ENCODE results near the gene MPZL2. TPM values are rescaled to one million over a fixed set of nuclear protein-coding genes. Genes with fewer than 3 reads are reported as not detected.

Gene MPZL2
- total RNA-seq, 2 experiments from 2014 or later: 18.8 to 20.1 TPM

DNA sequence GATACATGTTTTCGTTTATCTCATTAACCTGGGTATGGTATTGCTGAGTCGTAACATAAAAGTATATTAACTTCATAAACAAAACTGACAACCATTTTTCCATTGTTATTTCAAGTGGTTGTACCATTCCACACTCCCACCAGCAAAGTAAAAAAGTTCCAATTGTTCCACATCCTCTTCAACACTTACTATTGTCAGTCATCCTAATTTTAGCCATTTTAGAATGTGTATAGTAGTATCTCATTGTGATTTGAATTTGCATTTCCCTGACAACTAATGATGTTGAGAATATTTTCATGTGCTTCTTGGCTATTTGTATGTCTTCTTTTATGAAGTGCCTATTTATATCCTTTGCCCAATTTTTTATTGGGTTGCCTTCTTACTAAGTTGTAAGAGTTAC is 30.0 kb upstream of the MPZL2 start:
- Mint-ChIP-seq H3K27me3 (no peaks in the 10 kb centered on the region), H3K4me1 (peaks cover 25% of the 10 kb centered on the region), H3K36me3 (peaks cover 2% of the 10 kb centered on the region), H3K4me3 (no peak overlapping the region), H3K27ac (no peak overlapping the region), H3K9me3 (peaks cover 2% of the 10 kb centered on the region)
- no peak for DNase-seq

- peaks cover 2% of the 10 kb centered on the region for H3K36me3 Mint-ChIP-seq
These were observed 27.5 kb upstream of the MPZL2 start for GRCh38 chr11:118291477-118292135.

GRCh38 chr11:118290923-118291322 is 26.8 kb upstream of the MPZL2 start:
- H3K27ac Mint-ChIP-seq: peak overlapping the region; percentile 18
- no peaks in the 10 kb centered on the region for H3K27me3 Mint-ChIP-seq
- peaks cover 2% of the 10 kb centered on the region for H3K36me3 Mint-ChIP-seq
- DNase-seq: no peak
- peaks cover 29% of the 10 kb centered on the region for H3K4me1 Mint-ChIP-seq
- no peak overlapping the region for H3K4me3 Mint-ChIP-seq
- H3K9me3 Mint-ChIP-seq: peaks cover 2% of the 10 kb centered on the region

More at GRCh38 chr11:118291477-118292135, 27.5 kb upstream of the MPZL2 start:
- H3K4me1 Mint-ChIP-seq: peaks cover 31% of the 10 kb centered on the region
- DNase-seq: no peak
- no peak overlapping the region for H3K4me3 Mint-ChIP-seq
- H3K27me3 Mint-ChIP-seq: no peaks in the 10 kb centered on the region
- H3K27ac Mint-ChIP-seq: no peak overlapping the region
- peaks cover 2% of the 10 kb centered on the region for H3K9me3 Mint-ChIP-seq

DNA sequence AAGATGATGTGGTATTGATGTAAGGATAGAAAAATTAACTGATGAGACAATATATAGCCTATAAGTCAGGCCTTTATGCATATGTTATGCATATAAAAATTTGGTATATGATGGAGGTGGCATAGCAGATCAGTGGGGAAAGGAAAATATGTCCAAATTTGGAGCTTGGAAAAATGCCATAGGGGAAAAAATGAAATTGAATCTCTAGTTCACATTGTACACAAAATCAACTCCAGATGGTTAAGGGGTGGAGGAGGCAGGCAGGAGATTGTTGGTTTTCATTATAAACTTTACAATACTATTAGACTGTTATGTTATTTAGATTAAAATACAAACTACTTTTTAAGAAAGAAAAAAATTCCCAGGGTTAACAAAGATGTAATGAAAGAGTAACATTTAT is 25.3 kb upstream of the MPZL2 start:
- H3K9me3 Mint-ChIP-seq: peaks cover 2% of the 10 kb centered on the region
- no peak overlapping the region for H3K4me3 Mint-ChIP-seq
- H3K27ac Mint-ChIP-seq: no peak overlapping the region
- DNase-seq: no peak
- no peaks in the 10 kb centered on the region for H3K27me3 Mint-ChIP-seq
- H3K4me1 Mint-ChIP-seq: peaks cover 25% of the 10 kb centered on the region
- peaks cover 2% of the 10 kb centered on the region for H3K36me3 Mint-ChIP-seq

GRCh38 chr11:118287006-118287405 is 22.9 kb upstream of the MPZL2 start:
- peaks cover 2% of the 10 kb centered on the region for H3K36me3 Mint-ChIP-seq
- no peak for DNase-seq
- peaks cover 2% of the 10 kb centered on the region for H3K9me3 Mint-ChIP-seq
- H3K4me1 Mint-ChIP-seq: peaks cover 47% of the 10 kb centered on the region
- H3K27me3 Mint-ChIP-seq: no peaks in the 10 kb centered on the region
- H3K27ac Mint-ChIP-seq: no peak overlapping the region
- no peak overlapping the region for H3K4me3 Mint-ChIP-seq

DNA sequence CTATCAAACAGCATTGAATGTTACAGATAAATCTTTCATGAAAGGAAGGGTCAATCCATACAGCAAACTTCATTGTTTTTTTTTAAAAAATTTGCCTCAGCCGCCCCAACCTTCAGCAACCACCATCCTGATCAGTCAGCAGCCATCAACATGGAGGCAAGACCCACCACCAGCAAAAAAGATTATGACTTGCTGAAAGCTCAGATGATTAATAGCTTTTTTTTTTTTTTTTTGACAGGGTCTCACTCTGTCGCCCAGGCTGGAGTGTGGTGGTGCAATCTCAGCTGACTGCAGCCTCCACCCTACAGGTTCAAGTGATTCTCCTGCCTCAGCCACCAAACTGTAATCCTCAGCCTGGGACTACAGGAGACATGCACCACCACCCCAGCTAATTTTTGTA is 22.4 kb upstream of the MPZL2 start:
- DNase-seq: no peak
- Mint-ChIP-seq H3K27me3 (no peaks in the 10 kb centered on the region), H3K4me1 (peaks cover 52% of the 10 kb centered on the region), H3K27ac (no peak overlapping the region), H3K4me3 (no peak overlapping the region), H3K9me3 (peaks cover 2% of the 10 kb centered on the region), H3K36me3 (peaks cover 2% of the 10 kb centered on the region)

DNA sequence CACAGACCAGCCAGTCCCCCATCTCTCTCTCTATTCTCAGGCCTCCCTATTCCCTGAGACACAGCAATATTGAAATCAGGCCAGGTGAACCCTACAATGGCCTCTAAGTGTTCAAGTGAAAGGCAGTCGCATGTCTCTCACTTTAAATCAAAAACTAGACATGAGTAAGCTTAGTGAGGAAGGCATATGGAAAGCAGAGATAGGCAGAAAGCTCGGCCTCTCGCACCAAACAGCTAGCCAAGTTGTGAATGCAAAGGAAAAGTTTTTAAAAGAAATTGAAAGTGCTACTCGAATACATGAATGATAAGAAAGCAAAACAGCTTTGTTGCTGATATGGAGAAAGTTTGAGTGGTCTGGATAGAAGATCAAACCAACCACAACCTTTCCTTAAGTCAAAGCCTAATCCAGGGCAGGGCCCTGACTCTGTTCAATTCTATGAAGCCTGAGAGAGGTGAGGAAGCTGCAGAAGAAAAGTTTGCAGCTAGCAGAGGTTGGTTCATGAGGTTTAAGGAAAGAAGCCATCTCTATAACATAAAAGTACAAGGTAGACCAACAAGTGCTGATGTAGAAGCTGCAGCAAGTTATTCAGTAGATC is 19.8 kb upstream of the MPZL2 start:
- H3K36me3 Mint-ChIP-seq: no peaks in the 10 kb centered on the region
- H3K27ac Mint-ChIP-seq: peak overlapping the region; percentile 86
- peak; percentile 30 for DNase-seq
- peak overlapping the region; percentile 33 for H3K4me3 Mint-ChIP-seq
- H3K4me1 Mint-ChIP-seq: peaks cover 53% of the 10 kb centered on the region
- no peaks in the 10 kb centered on the region for H3K9me3 Mint-ChIP-seq
- H3K27me3 Mint-ChIP-seq: no peaks in the 10 kb centered on the region

GRCh38 chr11:118283037-118283636 is 19.0 kb upstream of the MPZL2 start:
- Mint-ChIP-seq H3K9me3 (no peaks in the 10 kb centered on the region), H3K4me1 (peaks cover 53% of the 10 kb centered on the region), H3K27me3 (no peaks in the 10 kb centered on the region), H3K36me3 (no peaks in the 10 kb centered on the region), H3K27ac (peak overlapping the region; percentile 86), H3K4me3 (no peak overlapping the region)
- no peak for DNase-seq

- H3K27me3 Mint-ChIP-seq: no peaks in the 10 kb centered on the region
- H3K4me1 Mint-ChIP-seq: peaks cover 53% of the 10 kb centered on the region
- H3K27ac Mint-ChIP-seq: peak overlapping the region; percentile 86
- no peak for DNase-seq
- H3K9me3 Mint-ChIP-seq: no peaks in the 10 kb centered on the region
- no peaks in the 10 kb centered on the region for H3K36me3 Mint-ChIP-seq
- H3K4me3 Mint-ChIP-seq: no peak overlapping the region
These were observed 18.5 kb upstream of the MPZL2 start for GRCh38 chr11:118282606-118283005.

GRCh38 chr11:118281284-118281683 is 17.2 kb upstream of the MPZL2 start:
- Mint-ChIP-seq H3K36me3 (no peaks in the 10 kb centered on the region), H3K4me3 (no peak overlapping the region), H3K27ac (peak overlapping the region; percentile 57), H3K27me3 (no peaks in the 10 kb centered on the region), H3K9me3 (no peaks in the 10 kb centered on the region), H3K4me1 (peaks cover 59% of the 10 kb centered on the region)
- DNase-seq: peak; percentile 33

GRCh38 chr11:118277312-118277711 is 13.2 kb upstream of the MPZL2 start:
- no peaks in the 10 kb centered on the region for H3K9me3 Mint-ChIP-seq
- H3K36me3 Mint-ChIP-seq: no peaks in the 10 kb centered on the region
- H3K4me1 Mint-ChIP-seq: peaks cover 49% of the 10 kb centered on the region
- H3K27me3 Mint-ChIP-seq: no peaks in the 10 kb centered on the region
- DNase-seq: peak; percentile 18
- H3K27ac Mint-ChIP-seq: peak overlapping the region; percentile 21
- H3K4me3 Mint-ChIP-seq: no peak overlapping the region

DNA sequence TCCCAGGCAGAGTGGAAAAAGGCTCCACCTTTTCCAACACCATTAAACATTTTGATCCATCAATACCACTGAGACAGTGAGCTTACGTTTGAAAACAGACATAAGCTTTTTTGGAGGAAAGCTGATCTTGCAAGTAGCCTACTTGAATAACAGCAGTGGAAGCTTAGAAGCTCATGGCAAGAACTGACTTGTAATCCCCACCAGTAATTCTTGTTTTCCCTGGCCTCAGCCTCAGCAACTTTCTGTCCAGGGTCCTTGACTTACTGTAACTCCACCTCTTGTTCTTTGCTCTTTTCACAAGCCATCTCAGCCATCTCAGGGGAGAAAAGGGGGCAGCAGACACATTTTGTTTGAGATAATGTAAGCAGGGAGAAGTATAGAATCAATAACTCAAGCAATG is 12.3 kb upstream of the MPZL2 start:
- no peaks in the 10 kb centered on the region for H3K36me3 Mint-ChIP-seq
- no peaks in the 10 kb centered on the region for H3K9me3 Mint-ChIP-seq
- H3K4me3 Mint-ChIP-seq: no peak overlapping the region
- H3K27me3 Mint-ChIP-seq: no peaks in the 10 kb centered on the region
- no peak for DNase-seq
- H3K27ac Mint-ChIP-seq: peak overlapping the region; percentile 35
- H3K4me1 Mint-ChIP-seq: peaks cover 40% of the 10 kb centered on the region

DNA sequence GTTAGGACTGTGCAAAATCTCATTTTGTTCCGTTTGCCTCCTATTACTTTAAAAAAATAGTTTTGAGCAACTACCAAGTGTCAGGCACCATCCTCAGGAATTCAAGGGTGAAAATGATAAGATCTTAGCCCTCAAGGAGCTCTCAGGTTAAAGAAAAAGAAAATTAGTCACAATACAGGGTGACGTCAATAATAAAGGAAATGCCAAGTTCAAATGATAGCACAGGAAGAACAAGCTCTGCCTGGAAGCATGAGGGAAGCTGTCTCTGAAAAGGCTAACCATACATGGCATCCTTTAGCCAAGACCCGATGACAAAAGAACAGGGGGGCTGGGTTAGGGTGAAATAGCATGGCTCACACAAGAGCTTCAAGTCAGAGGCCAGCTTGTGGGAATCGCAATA is 11.1 kb upstream of the MPZL2 start:
- no peak for DNase-seq
- H3K27ac Mint-ChIP-seq: peak overlapping the region; percentile 54
- H3K4me3 Mint-ChIP-seq: peak overlapping the region; percentile 9
- no peaks in the 10 kb centered on the region for H3K36me3 Mint-ChIP-seq
- H3K9me3 Mint-ChIP-seq: no peaks in the 10 kb centered on the region
- H3K27me3 Mint-ChIP-seq: no peaks in the 10 kb centered on the region
- H3K4me1 Mint-ChIP-seq: peaks cover 32% of the 10 kb centered on the region

DNA sequence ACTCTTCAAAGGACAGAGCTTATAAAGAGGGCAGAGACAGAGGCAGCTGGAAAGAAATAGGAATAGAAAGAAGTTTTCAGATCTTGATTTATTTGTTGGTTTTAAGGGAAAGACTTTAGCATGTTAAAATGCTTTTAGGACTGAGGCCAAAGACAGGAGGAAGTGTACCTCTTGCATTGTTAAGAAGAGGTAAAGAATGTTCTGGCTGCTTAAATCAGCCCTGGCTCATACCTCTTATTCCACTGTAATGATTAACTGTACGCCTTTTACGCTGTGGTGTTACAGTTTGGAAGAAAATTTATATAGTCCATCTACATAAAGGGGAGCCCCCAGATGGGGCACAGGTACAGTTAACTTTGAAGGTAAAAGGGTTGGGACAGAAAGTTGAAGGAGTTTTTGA is 10.1 kb upstream of the MPZL2 start:
- H3K36me3 Mint-ChIP-seq: no peaks in the 10 kb centered on the region
- H3K27ac Mint-ChIP-seq: no peak overlapping the region
- H3K4me1 Mint-ChIP-seq: peaks cover 29% of the 10 kb centered on the region
- H3K4me3 Mint-ChIP-seq: no peak overlapping the region
- H3K9me3 Mint-ChIP-seq: no peaks in the 10 kb centered on the region
- H3K27me3 Mint-ChIP-seq: no peaks in the 10 kb centered on the region
- no peak for DNase-seq

DNA sequence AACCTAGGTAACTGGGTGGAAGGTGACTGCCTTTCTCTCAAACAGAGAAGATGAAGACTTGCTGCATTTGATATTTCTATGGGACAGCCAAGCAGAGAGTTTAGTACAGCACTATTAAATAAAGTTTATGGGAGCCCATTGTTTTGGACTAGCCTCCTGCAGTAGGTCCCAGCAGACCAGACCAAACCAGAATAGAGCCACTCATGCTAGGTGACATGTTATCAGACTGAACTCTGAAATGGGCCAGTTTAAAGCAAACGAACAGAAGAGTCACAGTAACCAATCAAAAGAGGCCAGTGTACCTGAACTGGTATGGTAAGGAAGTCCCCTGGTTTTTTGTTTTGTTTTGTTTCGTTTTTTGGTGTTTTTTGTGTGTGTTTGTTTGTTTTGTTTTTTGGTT is 7.9 kb upstream of the MPZL2 start:
- Mint-ChIP-seq H3K4me1 (peaks cover 24% of the 10 kb centered on the region), H3K27ac (no peak overlapping the region), H3K9me3 (no peaks in the 10 kb centered on the region), H3K4me3 (no peak overlapping the region), H3K27me3 (no peaks in the 10 kb centered on the region), H3K36me3 (no peaks in the 10 kb centered on the region)
- DNase-seq: no peak

- Mint-ChIP-seq H3K36me3 (peaks cover 7% of the 10 kb centered on the region), H3K4me1 (peaks cover 16% of the 10 kb centered on the region), H3K4me3 (no peak overlapping the region), H3K27me3 (no peaks in the 10 kb centered on the region), H3K9me3 (no peaks in the 10 kb centered on the region), H3K27ac (no peak overlapping the region)
- no peak for DNase-seq
These were observed 3.4 kb upstream of the MPZL2 start for GRCh38 chr11:118267486-118267885.
